RWPE1 (cell line): Measurements from ENCODE around the gene HSPG2.

Source experiments
- CTCF ChIA-PET: fragments of 350-600 bp; sonication (Branson Sonifier 250); formaldehyde crosslinking; extraction: SDS; loops from one replicate; lab custom pipeline; 2021; lab: Yijun Ruan, JAX
- POLR2A ChIA-PET: fragments of 400-600 bp; formaldehyde crosslinking; extraction: SDS; loops from one replicate; lab custom pipeline; 2020; ENCODE audit warnings: antibody characterized with exemption; ENCODE audit not compliant: low non-redundant PET; lab: Yijun Ruan, JAX
- DNase-seq: peaks from one replicate; pipeline ENCODE4 v3.0.0; 2012; ENCODE audit warnings: low spot score
- H3K27ac ChIP-seq: fragments of 450-650 bp; 2 replicates; pipeline ENCODE4 v1.5.1; 2017
- CTCF ChIP-seq: fragments of 450-650 bp; conservative IDR thresholded peaks from 2 replicates; pipeline ENCODE4 v1.5.1; 2017; ENCODE audit warnings: low read depth, mild to moderate bottlenecking

HSPG2 gene

GRCh38 chr1:21775985-21776562 is 161.0 kb downstream of the HSPG2 start:
- H3K27ac ChIP-seq = no peak overlapping the region
- ChIA-PET POLR2A (no interaction called here), CTCF (interaction anchor here (0.6 kb wide), 1 partner anchor 1232 kb away, joined by 5 read pairs; no protein-coding TSS in a partner anchor)
- DNase-seq = no peak
- TF ChIP-seq CTCF = no peak

- DNase-seq = no peak
- TF ChIP-seq CTCF = no peak
- ChIA-PET CTCF (no interaction called here), POLR2A (no interaction called here)
- H3K27ac ChIP-seq = no peak overlapping the region
These were observed 161.6 kb downstream of the HSPG2 start for GRCh38 chr1:21775550-21775914.

- no peak for DNase-seq
- ChIA-PET POLR2A (no interaction called here), CTCF (interaction anchor here (0.6 kb wide), 1 partner anchor 328 kb away, joined by 3 read pairs; no protein-coding TSS in a partner anchor)
- H3K27ac ChIP-seq = no peak overlapping the region
- no peak for TF ChIP-seq CTCF
These were observed 162.1 kb downstream of the HSPG2 start for GRCh38 chr1:21774835-21775549.

- DNase-seq = no peak
These were observed 163.5 kb downstream of the HSPG2 start for GRCh38 chr1:21773585-21773984.

More at GRCh38 chr1:21773585-21773984, 163.5 kb downstream of the HSPG2 start:
- H3K27ac ChIP-seq = no peak overlapping the region
- POLR2A ChIA-PET = interaction anchor here (0.9 kb wide), 1 partner anchor 10 kb away, joined by 4 read pairs; the partner anchor contains the start of gene USP48
- TF ChIP-seq CTCF = no peak
- CTCF ChIA-PET = interaction anchor here (0.6 kb wide), 1 partner anchor 168 kb away, joined by 3 read pairs; no protein-coding TSS in a partner anchor
